Left ventricle myocardium superior (tissue), 1 donor: ENCODE results near the gene ASB15. TPM values are rescaled to one million over a fixed set of nuclear protein-coding genes. Genes with fewer than 3 reads are reported as not detected.

Experiments used
- ATAC-seq: fragments of 200-7000 bp; cut with Tn5 transposase; one replicate; pipeline ENCODE4 v1.9.1; 2020; ENCODE audit warnings: mild to moderate bottlenecking, moderate library complexity
- DNase-seq: peaks from one replicate; pipeline ENCODE4 v3.0.0-alpha.2; 2020
- intact Hi-C: fragments of 100-400 bp; cut with micrococcal nuclease; formaldehyde crosslinking; loops from one replicate; pipeline ENCODE4 v1.11.0; 2022
- total RNA-seq: library from RNA; stranded (reverse); fragmentation: NEBNext Ultra II Directional; extraction: Animal tissue kit (Norgen Biotek cat#: 25700); gene quantifications from one replicate; pipeline ENCODE4 v1.2.1, GENCODE V29; 2021
- donor health status: DM: no; HTN: yes; CAD: no; lungs with severe emphysema.

ASB15 gene
- total RNA-seq, 1 donor from 2014 or later = 96.2 TPM

DNA sequence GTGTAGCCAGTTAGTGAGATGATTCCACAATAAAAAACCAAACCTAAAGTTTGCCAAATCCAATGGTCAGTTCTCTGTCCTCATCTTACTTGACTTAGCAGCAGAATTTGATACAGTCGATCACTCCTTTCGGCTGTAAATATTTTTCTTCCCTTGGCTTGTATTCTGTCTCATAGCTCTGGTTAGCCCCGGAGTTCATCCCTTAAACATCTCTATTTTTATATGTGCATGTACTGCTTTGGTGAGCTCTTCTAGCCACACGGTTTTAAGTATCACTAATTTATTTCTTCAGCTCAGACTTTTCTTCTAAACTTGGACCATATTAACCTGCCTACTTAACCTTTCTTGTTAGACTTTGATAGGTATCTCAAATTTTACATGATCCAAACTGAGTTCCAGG is 17.8 kb upstream of the ASB15 start:
- intact Hi-C loops = no loop called here
- DNase-seq (no peak), ATAC-seq (peak; percentile 22)

DNA sequence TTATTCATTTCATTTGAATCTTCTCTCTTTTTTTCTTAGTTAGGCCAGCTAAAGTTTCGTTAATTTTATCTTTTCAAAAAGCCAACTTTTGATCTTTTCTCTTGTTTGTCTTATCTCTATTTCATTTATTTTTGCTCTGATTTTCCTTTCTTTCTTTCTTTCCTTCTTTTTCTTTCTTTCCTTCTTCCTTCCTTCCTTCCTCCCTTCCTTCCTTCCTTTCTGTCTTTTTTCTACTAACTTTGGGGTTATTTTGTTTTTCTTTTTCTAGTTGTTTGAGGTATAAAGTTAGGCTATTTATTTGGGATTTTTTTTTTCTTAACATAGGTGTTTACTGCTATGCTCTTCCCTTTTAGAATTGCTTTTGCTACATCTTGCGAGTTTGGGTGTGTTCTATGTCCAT is 13.2 kb upstream of the ASB15 start:
- DNase-seq (no peak), ATAC-seq (no peak)
- intact Hi-C loops = no loop called here

DNA sequence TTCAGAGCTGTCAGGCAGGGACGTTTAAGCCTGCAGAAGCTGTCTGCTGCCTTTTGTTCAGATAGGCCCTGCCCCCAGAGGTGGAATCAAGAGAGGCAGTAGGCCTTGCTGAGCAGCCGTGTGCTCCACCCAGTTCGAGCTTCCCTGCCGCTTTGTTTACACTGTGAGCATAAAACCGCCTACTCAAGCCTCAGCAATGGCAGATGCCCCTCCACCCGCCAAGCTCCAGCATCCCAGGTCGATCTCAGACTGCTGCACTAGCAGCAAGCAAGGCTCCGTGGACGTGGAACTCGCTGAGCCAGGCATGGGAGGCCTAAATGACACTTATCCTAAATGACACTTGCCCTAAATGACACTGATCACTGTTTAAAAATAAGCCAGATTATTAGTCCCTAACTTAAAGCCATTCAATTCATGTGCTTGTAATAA is 6.8 kb upstream of the ASB15 start:
- intact Hi-C loops = no loop called here
- ATAC-seq = no peak
- no peak for DNase-seq

DNA sequence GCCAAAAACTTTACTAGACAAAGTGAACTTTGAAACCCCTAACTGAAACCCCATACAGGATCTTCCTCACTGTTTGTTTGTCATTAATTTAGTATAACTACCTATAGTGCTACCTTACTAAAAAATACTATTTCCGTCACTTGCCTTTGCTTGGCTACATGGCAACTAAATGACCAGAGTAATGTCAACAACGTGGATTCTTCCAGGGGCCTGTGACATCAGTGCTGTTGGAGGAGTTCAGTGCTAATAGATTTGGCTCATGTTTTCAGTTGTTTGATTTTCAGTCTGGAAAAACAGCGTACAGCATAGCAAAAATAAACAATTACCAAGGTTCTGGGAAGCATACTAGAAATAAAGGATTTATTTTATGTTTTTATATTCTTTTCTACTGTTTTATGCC is 3.0 kb upstream of the ASB15 start:
- DNase-seq = no peak
- no peak for ATAC-seq
- intact Hi-C loops = no loop called here

DNA sequence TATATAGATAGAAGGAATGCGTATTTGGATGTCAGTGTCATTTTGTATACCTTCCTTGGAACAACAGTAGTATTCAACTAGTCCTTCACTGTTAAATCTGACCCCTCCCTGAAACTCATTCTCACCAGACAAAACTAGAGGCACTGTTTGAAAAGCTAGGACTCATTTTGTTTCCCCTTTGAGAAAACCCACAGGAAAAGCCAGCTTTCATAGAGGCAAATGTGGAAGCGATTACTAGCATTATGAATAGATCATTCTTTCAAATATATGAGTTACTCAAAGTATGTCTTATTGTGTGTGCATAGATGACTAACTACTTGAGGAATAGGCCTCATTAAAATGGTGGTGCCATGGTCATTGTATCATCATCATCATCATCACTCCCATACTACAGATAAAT is 1.9 kb upstream of the ASB15 start:
- intact Hi-C loops = no loop called here
- DNase-seq (no peak), ATAC-seq (peak; percentile 37)

DNA sequence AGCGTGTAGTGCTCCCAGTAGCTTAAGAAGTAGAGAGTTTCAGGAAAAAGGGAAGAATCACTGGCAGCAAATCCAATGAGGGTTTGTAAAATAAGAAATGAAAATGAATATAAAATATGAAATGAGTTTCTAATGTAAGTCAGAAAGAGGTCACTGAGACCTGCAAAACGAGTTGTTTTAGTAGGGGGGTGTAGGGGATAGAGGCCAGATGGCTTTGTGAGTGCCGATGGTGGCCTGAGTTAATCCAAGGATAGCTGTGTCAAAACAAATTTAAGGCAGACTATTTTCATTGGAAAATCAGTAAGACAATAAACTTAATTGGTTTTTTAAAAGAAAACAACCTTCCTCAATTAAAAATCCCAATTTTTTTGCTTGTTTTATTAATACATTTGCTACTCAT is 745 bp upstream of the ASB15 start:
- intact Hi-C loops = no loop called here
- DNase-seq (no peak), ATAC-seq (peak; percentile 48)

DNA sequence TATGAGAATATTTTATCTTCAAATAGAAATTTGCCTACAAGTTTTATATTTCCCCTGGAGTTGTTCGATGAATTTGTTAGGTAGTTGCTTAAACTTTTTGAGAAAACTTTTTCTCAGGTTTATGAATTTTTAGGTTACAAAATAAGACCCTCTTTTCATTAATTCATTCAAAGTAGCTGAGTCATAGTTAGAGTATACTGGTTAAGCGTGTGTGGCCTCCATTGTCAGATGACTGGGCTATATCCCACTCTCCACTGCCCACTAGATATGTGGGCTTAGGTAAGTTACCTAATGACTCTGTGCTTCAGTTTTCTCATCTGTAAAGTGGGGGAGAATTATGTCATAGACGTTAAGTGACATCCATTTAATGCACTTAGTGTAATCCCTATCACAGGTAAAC is 1.0 kb downstream of the ASB15 start:
- intact Hi-C loops = no loop called here
- DNase-seq (no peak), ATAC-seq (peak; percentile 31)

DNA sequence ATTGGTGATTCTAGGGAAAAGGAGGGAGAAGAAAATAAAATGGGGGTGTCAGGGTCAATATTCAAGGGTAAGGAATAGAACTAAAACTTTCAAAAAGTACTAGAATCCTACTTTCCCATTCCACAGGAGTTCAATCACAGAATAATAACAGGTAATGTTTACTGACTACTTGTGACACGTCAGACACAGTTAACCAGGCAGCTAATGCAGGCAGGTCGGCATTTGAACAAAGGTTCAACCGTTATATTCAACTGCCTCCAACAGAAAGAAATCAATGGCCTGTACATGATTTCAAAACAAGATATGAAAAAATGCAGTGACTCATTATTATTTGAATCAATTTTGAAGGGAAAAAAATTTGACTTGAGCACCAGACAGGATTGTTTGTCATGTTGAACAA is 3.1 kb downstream of the ASB15 start:
- intact Hi-C loops = no loop called here
- ATAC-seq (no peak), DNase-seq (no peak)

DNA sequence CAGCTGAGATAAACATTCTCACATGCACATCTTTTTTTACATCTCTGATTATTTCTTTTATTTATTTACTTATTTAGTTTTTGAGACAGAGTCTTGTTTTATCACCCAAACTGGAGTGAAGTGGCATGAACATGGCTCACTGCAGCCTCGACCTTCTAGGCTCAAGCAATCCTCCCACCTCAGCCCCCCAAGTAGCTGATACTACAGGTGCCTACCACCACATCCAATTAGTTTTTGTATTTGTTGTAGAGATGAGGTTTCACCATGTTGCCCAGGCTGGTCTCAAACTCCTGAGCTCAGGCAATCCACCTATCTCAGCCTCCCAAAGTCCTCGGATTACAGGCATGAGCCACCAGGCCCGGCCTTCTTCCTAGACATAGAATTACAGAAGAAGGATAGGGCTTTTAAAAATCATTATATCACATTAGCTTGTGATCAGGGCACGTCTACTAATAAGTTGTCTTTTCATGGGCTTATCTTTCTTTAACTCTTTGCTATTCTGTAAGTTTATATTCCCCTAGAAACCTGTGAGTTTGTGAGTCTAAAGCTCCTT is 5.9 kb downstream of the ASB15 start:
- intact Hi-C loops = no loop called here
- no peak for ATAC-seq
- no peak for DNase-seq

DNA sequence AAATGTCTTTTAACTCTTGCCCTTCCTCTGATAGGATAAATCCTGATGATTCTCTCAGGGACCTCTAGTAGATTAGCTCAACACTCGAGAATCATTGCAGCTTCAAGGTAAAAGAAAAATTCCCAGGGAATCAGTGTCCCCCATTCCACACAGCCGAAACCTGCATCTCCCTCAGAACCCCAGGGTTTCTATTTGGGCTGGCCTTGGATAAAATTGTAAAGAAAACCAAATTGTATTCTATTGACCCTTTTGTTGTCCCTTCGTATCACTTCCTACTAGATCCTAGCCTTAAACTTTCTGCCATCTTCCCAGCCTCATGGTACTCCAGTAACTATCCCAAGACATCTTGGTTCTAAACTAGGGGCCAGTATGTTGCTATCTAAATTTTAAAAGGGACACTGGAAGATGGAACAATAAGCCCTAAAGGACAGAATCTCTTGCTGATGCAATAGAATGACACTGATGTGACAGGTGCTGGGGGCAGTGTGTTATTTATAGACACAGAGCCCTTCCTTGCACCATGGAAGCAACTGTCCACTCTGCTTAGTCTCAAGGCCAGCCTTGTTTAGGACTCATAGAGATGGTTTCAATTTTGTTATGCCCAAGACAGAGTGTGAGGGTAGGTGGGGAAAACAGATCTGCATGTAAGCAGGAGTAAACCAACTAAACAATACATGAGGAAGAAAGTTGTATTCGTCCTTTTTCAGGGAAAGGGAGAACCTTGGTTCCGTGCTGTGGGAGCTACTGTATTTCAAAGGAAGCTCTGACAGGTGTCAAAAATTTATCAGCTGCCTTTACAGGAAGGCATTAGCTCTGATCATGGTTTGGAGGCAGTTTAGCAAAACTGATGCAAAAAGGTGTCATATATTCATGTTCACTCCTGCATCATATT is 7.6 kb downstream of the ASB15 start:
- DNase-seq (no peak), ATAC-seq (peak; percentile 84)
- intact Hi-C loops = no loop called here

DNA sequence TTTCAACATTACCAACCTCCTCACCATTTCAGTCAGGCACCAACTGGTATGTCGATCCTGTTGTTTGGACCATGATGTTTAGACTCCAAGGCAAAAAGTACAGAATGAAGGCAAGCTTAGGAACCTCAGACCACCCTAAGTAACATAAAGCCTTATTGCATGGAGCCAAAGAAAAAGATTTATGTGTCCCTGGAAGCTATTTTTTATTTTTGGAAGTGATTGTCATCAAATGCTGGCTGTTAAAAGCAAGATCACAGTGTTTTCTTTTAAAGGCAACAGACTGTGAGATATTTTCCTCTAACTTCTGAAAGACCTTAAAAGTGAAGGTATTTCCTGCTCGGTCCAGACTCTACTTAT is 8.2 kb downstream of the ASB15 start:
- no peak for DNase-seq
- intact Hi-C loops = no loop called here
- ATAC-seq = no peak

DNA sequence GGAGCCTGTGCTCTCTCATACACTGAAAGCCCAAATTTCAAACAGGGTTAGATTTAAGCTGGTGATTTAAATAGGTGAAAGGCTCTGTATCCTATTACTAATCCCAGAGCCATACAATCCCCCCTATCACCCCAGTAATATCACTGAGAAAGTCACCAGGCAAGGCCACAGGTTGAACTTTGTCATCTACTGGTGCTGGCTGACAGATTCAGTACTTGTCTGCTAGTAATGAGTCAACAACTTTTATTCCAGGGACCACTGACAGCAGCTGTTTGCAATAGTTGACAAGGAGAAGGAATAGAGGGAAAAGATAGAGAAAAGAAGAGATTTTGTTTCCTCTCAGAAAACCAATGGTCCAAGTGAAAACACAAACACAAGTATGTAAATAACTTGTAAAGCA is 10.4 kb downstream of the ASB15 start:
- DNase-seq (no peak), ATAC-seq (peak; percentile 39)
- intact Hi-C loops = no loop called here

DNA sequence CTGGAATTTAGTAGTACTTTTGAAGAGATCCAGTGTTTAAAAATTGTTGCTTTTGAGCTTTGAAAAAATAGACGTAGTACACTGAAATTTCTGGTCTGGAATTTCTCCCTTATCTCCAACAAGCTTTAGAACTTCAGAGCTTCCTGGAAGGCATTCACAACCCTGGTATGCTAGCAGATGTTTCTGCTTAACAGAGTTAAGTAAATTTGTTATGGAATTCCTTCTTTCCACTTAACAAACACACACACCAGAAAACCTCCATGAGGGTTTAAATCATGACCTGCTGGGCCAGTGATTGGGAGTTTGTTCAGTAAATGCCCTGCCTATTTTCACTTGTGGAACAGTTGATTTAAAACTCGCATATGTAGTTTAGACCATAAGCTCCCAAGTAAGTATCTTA is 13.7 kb downstream of the ASB15 start:
- no peak for DNase-seq
- intact Hi-C loops = no loop called here
- ATAC-seq = peak; percentile 16

DNA sequence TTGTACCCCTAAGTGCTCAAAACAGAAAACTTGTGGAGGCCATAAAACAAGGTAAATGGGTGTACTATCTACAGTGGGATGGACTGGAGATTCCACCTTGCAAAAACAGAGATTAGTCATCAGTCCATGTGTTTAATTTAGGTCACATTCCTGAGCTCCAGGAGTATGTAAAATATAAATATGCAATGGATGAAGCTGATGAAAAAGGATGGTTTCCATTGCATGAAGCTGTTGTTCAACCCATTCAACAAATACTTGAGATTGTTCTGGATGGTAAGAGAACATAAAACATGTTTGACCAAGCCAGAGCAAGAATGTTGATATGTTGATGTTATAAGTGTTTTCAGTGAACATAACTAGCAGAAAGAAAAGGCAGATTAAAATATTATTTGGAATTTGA is 14.6 kb downstream of the ASB15 start:
- intact Hi-C loops = no loop called here
- DNase-seq = no peak
- no peak for ATAC-seq

DNA sequence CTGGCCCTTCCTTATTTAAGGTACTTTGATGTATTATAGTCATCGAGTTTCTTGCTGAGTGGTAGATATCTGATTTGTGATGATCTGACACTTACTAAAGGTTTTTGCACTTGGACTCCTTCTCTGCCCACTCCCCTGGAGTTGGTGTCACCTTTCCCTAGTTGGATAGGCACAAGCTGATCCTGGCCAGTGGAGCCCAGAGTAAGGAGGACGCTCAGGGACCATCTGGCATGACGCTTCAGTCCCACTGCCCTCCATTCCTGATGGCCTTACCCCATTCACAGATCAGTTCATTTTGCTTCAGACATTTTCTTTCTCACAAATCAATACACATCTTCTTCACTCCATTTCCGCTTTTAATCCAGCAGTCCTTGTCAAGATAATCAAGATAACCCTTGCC is 20.1 kb downstream of the ASB15 start:
- DNase-seq (no peak), ATAC-seq (peak; percentile 19)
- intact Hi-C loops = no loop called here

DNA sequence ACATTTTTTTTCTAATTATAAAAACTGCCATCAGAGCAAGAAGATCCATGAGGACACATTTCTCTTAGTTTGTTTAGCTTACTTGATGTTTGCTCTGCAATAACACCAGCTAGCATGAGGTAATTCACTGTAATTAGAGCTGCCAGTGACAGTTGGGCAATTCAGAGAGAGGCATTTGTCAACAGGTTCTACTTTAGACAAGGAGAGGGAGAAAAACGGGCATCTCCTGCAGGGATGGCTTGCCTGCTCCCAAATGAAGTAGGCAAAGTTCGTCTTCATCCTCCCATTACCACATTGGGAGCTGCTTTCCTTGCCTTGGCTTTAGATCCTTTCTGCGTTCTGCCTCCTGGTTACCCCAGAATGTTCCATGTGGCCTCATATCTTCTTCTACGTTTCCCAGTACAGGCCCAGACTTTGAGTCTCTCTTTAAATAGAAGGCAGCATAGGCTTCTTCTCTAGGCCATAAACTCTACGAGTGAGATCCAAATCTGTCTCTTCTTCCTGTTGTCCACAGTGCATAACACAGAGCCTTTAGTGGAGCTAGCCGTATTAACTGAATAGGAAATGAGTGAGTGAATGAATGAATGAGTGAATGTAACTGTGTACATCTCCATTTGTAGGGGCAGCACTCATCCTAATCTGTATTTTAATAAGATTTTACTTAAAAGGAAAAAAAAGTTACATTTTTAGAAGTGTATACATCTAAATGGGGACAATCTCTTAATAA is 21.2 kb downstream of the ASB15 start:
- intact Hi-C loops = no loop called here
- no peak for DNase-seq
- peak; percentile 95 for ATAC-seq

DNA sequence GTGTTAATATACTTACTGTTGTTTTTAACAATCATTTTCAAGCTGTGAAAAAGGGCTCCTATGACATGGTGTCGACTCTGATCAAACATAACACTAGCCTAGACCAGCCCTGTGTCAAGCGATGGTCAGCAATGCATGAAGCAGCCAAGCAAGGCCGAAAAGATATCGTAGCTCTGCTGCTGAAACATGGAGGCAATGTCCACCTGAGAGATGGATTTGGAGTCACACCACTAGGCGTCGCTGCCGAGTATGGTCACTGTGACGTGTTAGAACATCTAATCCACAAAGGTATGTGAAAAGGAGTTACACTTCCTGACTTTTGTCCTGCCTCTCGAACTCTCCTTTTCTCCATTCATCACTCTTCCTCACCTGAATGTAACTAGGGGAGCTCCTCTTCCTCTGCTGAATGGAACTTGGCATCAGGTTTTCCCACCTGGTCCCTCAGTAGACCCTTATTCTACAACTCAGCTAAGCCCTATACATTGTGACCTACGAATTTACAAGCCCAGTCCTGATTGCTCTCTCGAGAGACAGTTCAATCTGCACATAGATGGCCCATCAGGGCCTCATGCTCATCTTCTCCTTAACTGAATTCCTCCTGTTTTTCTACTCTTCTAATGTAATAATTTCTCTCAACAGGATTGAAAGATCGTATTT is 23.0 kb downstream of the ASB15 start:
- peak; percentile 47 for DNase-seq
- no peak for ATAC-seq
- intact Hi-C loops = no loop called here

DNA sequence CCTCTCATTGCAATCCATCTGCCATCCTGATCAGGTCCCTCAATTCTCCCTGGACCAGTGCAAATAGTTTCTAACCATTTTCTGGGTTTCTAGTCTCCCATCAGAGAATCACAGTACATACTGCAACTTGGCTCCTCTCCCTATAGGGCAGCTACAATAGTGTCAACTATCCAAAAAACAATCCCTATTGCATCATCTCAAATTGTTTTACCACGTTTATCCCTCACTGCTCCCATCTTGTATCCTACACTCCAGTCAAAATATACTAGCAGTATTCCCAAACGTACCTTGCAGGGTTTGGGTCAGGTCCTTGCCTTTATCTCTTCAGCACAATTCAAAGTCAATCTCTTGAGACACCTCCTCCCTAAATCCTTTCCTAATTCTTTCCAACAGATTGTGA is 23.6 kb downstream of the ASB15 start:
- ATAC-seq = no peak
- intact Hi-C loops = no loop called here

DNA sequence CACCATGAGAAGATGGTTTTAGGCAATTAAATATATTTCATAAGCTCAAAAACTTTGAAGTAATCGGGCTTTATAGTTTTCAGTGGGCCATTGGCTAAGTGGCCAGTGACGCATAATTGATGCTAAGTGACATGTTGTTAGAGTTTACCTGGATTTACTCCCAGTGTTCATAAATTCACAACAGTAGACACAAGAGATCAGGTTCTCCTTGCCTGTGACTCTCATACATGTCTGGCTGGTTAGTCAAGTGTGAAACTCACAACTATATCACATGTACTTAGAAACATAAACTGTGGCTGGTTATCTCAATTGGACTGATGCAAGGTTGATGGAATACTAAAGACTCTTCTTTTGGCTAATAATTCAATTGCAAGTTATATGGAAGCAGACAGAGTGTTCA is 26.2 kb downstream of the ASB15 start:
- intact Hi-C loops = no loop called here
- ATAC-seq (no peak), DNase-seq (no peak)

More for the DNA sequence above, 23.6 kb downstream of the ASB15 start:
- no peak for DNase-seq

DNA sequence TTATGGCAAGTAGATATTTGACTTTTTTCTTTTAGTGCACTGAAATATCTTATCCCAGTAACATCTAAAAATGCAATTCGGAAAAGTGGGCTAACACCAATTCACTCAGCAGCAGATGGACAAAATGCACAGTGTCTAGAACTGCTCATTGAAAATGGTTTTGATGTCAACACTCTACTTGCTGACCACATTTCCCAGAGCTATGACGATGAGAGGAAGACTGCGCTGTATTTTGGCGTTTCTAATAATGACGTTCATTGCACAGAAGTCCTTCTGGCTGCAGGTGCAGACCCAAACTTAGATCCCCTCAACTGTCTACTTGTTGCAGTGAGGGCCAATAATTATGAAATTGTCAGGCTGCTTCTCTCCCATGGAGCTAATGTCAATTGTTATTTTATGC is 27.2 kb downstream of the ASB15 start:
- intact Hi-C loops = no loop called here
- ATAC-seq = no peak

More for the DNA sequence above, 27.2 kb downstream of the ASB15 start:
- DNase-seq = no peak
